ENCODE measurements around the gene MACF1.
"Not testable (repeated sequence)": the region's sequence is repeated elsewhere in the genome, so short reads cannot be mapped to it uniquely, and the experiment has no call there.

Gene MACF1

DNA sequence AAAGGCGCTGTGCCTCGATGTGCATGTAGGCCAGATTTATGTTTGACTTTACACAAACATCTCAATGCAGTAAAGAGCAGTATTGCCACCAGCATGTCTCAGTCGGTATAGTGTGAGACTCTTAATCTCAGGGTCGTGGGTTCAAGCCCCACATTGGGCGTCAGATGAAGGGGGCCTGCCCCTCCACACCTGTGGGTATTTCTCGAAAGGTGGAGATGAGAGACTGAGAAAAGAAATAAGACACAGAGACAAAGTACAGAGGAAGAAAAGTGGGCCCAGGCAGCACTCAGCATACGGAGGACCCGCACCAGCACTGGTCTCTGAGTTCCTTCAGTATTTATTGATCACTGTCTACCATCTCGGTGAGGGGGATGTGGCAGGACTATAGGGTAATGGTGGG is 299.9 kb downstream of the MACF1 start:
- FAIRE-seq; DNase-seq (ENCODE audit: insufficient read length, low spot score): not testable (repeated sequence)

- DNase-seq (ENCODE audit: insufficient read length, low spot score) (no peak), FAIRE-seq (no peak)
Observed at GRCh38 chr1:39505289-39505688, 300.8 kb downstream of the MACF1 start.

- DNase-seq (ENCODE audit: insufficient read length, low spot score) = no peak
- FAIRE-seq = no peak
Observed at GRCh38 chr1:39507230-39507928, 302.9 kb downstream of the MACF1 start.

GRCh38 chr1:39508266-39508665 is 303.8 kb downstream of the MACF1 start:
- DNase-seq (ENCODE audit: insufficient read length, low spot score) (no peak), FAIRE-seq (no peak)

- FAIRE-seq = no peak
- no peak for DNase-seq (ENCODE audit: insufficient read length, low spot score)
Observed at GRCh38 chr1:39508857-39509305, 304.4 kb downstream of the MACF1 start.

- DNase-seq (ENCODE audit: insufficient read length, low spot score) (no peak), FAIRE-seq (peak; percentile 91)
Observed at GRCh38 chr1:39509360-39510009, 305.0 kb downstream of the MACF1 start.

- not testable (repeated sequence) for DNase-seq (ENCODE audit: insufficient read length, low spot score); FAIRE-seq
Observed at GRCh38 chr1:39510570-39511186, 306.2 kb downstream of the MACF1 start.

- not testable (repeated sequence) for DNase-seq (ENCODE audit: insufficient read length, low spot score); FAIRE-seq
Observed at GRCh38 chr1:39511477-39511876, 307.0 kb downstream of the MACF1 start.

DNA sequence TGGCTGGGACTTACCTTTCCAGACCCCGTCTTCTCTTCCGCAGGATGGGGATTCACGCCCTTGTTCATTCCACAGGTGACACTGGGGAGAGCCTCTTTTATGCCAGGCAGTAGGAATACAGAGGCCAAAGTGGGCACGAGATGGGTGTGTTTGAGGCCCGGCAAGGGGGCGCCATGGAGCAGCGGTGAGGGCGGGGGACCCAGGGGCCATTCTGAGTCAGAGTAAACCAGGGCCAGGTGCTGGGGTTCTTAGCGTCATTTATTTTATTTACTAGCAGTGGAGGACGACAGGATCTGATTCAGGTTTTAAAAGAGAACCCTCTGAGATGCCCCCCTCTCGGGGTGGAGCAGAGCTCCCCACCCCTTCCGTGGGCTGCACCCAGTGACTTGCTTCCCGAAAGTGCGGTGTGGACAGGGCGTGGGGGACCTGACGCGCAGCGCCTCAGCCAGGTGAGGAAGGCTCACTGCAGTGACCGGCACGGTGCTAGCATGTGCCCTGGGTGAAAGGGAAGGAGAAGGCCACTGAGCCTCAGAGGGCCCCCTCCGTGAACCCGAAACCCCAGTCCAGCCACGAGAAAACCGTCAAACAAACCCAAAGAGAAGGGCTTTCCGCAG is 307.8 kb downstream of the MACF1 start:
- DNase-seq (ENCODE audit: insufficient read length, low spot score) = not testable (repeated sequence)
- peak; percentile 89 for FAIRE-seq

DNA sequence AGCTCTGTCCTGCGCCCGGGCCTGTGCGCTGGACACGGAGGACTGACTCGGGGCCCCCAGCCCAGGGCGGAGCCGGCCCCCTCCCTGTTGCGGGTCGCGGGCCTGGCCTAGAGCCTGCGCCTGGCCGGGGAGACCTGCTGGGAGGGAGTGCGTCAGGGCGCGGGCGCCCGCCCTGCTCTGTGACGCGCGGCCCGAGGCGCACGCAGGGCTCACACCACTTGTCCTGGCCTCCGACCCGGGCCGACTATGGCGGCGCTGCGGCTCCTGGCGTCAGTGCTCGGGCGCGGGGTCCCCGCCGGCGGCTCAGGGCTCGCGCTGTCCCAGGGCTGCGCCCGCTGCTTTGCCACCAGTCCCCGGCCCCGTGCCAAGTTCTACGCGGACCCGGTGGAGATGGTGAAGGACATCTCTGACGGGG is 310.2 kb downstream of the MACF1 start:
- not testable (repeated sequence) for FAIRE-seq; DNase-seq (ENCODE audit: insufficient read length, low spot score)

DNA sequence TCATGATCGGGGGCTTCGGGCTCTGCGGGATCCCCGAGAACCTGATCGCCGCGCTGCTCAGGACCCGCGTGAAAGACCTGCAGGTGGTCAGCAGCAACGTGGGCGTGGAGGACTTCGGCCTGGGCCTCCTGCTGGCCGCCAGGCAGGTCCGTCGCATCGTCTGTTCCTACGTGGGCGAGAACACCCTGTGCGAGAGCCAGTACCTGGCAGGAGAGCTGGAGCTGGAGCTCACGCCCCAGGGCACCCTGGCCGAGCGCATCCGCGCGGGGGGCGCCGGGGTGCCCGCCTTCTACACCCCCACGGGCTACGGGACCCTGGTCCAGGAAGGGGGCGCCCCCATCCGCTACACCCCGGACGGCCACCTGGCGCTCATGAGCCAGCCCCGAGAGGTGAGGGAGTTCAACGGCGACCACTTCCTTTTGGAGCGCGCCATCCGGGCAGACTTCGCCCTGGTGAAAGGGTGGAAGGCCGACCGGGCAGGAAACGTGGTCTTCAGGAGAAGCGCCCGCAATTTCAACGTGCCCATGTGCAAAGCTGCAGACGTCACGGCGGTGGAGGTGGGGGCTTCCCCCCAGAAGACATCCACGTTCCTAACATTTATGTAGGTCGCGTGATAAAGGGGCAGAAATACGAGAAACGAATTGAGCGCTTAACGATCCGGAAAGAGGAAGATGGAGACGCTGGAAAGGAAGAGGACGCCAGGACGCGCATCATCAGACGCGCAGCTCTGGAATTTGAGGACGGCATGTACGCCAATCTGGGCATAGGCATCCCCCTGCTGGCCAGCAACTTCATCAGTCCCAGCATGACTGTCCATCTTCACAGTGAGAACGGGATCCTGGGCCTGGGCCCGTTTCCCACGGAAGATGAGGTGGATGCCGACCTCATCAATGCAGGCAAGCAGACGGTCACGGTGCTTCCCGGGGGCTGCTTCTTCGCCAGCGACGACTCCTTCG is 310.9 kb downstream of the MACF1 start:
- peak; percentile 91 for FAIRE-seq

GRCh38 chr1:39516841-39517240 is 312.3 kb downstream of the MACF1 start:
- FAIRE-seq; DNase-seq (ENCODE audit: insufficient read length, low spot score): not testable (repeated sequence)

More for the DNA sequence above, 310.9 kb downstream of the MACF1 start:
- DNase-seq (ENCODE audit: insufficient read length, low spot score) = not testable (repeated sequence)

- not testable (repeated sequence) for FAIRE-seq; DNase-seq (ENCODE audit: insufficient read length, low spot score)
Observed at GRCh38 chr1:39517936-39518335, 313.4 kb downstream of the MACF1 start.

GRCh38 chr1:39519376-39519775 is 314.9 kb downstream of the MACF1 start:
- not testable (repeated sequence) for DNase-seq (ENCODE audit: insufficient read length, low spot score); FAIRE-seq

GRCh38 chr1:39522221-39522620 is 317.7 kb downstream of the MACF1 start:
- FAIRE-seq = not testable (repeated sequence)

DNA sequence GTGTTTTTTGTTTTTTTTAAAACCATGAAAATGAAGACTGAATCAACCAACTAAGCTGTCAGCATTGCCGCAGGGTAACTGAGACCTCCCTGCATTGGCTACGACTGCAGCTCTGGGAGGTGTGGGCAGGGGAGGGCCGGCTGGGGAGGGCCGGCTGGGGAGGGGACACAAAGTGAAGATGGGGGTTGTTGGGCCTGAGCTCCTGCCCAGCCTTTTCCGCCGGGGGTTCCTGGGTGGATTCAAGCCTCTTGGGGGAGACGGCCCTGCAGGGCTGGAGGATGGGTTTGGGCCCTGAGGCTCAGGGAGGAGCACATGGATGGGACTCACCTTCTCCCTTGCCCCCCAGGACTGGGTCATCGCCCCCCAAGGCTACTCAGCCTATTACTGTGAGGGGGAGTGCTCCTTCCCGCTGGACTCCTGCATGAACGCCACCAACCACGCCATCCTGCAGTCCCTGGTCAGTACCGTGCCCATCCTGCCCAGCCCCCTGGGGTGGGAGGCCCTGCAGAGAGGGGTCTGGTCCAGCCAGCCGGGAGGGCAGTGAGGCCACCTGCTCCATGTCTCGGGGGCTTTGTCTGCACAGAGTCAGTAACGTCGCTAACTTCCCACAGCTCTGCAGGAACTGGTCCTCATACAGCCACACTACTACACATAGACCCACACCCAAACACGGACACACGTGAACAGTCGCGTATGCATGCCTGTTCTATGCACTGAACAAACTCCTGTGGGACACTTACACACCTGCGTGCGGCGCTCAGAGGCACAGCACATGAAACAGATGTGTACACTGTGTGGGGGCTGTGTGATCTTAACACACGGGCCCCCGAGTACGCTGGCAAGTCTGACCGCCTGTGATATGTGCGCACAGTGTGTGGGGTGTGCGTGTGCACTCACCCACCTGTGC is 318.4 kb downstream of the MACF1 start:
- FAIRE-seq (no peak), DNase-seq (ENCODE audit: insufficient read length, low spot score) (no peak)

More at GRCh38 chr1:39522221-39522620, 317.7 kb downstream of the MACF1 start:
- DNase-seq (ENCODE audit: insufficient read length, low spot score) = not testable (repeated sequence)

DNA sequence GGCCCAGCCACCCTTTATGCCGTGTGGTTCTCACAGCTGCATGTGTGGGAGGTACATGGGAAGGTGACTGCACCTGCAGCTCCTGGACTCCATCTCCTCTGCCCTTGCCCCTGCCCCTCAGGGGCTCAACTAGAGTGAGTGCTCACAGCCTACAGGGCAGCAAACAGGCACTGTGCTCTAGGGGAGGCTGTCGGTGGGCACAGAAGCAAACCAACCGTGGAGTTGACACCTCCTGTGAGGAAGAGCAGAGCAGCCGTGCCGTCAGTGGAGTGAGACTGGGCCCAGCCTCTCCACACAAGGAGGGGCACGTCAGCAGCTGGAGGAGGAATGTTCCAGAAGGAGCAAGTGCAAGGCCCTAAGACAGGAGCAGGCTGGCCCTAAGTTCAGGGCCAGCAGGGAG is 319.7 kb downstream of the MACF1 start:
- no peak for DNase-seq (ENCODE audit: insufficient read length, low spot score)
- no peak for FAIRE-seq

DNA sequence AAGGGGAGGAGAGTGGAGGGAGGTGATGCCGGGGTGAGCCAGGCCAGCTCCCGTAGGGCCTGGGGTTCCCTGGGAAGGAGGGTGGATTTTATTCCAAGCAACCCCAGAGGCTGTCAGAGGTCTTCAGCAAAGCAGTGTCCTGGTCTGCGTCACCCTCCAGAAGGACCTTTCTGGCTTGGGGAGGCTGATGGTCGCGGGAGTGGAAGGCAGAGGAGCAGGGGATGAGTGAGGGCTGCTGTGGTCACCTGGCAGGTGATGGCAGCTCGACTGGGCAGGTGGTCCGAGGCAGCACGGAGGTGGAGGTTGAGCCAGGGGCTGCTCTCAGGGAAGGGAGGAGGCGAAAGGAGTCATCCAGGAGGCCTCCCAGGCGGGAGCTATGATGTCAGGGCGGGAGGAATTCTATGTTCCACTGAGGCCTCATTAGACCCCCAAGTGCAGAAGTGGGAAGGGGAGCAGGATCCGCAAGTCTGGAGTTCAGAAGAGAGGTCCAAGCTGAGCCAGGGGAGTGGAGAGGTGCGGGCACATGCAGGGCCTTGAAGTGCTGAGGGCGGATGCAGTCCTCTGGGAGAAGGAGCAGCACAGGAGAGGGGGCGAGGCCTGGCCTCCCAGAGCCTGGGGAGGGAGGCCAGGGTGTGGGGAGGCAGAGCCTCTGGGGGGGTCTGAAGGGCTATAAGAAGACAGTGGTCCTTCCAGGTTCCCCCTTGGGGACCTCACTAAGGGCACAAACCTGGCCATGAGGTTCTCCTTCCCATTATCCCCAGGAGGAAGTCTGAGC is 320.3 kb downstream of the MACF1 start:
- DNase-seq (ENCODE audit: insufficient read length, low spot score) (no peak), FAIRE-seq (no peak)

Measured in GM19239 (cell line).